ENCODE measurements around the gene CFB. TPM values are rescaled to one million over a fixed set of nuclear protein-coding genes. Genes with fewer than 3 reads are reported as not detected.
"Not testable (repeated sequence)": the region's sequence is repeated elsewhere in the genome, so short reads cannot be mapped to it uniquely, and the experiment has no call there.

CFB gene
- total RNA-seq, 1 experiment from 2014 or later = not detected

GRCh38 chr6:31971993-31972708 is 26.3 kb downstream of the CFB start, which contains the start of gene DXO:
Gene DXO (minus strand): TSS chr6:31972138. CDS start chr6:31971675, 463 bp downstream.
- no peaks in the 10 kb centered on the region for H3F3A ChIP-seq (ENCODE audit: low read length, unreplicated experiment)
- H4K20me1 ChIP-seq (ENCODE audit: low read length) = no peaks in the 10 kb centered on the region
- H3K36me3 ChIP-seq (ENCODE audit: low read depth, low read length) = peaks cover 18% of the 10 kb centered on the region
- peak within 1 kb of the TSS; percentile 90 for H3K9ac ChIP-seq (ENCODE audit: low read length)
- H3K4me3 ChIP-seq (ENCODE audit: low read length) = peak within 1 kb of the TSS; percentile 89
- peak within 1 kb of the TSS; percentile 87 for H2AFZ ChIP-seq (ENCODE audit: low read length)
- H3K4me2 ChIP-seq (ENCODE audit: low read length) = peak within 1 kb of the TSS; percentile 94
- no peaks in the 10 kb centered on the region for H3K9me2 ChIP-seq (replicated peaks; ENCODE audit: low read length)
- no peaks in the 10 kb centered on the region for H3K9me3 ChIP-seq (ENCODE audit: low read length)
- ChIA-PET CTCF (interaction anchor here (0.6 kb wide), 1 partner anchor 273 kb away, joined by 3 read pairs; no protein-coding TSS in a partner anchor), POLR2A (ENCODE audit: unreplicated experiment) (interaction anchor here (0.6 to 1.0 kb wide), 2 partner anchors 75 to 165 kb away, joined by 3 read pairs; partner anchors contain the start of gene LSM2)
- H3K79me2 ChIP-seq (ENCODE audit: low read length) = peaks cover 44% of the 10 kb centered on the region
- intact Hi-C loops (cut with micrococcal nuclease) = loop anchor here (10.0 kb wide), 1 partner anchor 113 kb away; no protein-coding TSS in a partner anchor
- peak within 1 kb of the TSS; percentile 86 for H3K27ac ChIP-seq (ENCODE audit: low read length)
- TF ChIP-seq CTCF (conservative IDR thresholded peaks at IDR 0.05; ENCODE audit: low read depth, low read length) = no peak
- TF ChIP-seq EZH2 (IDR thresholded peaks at IDR 0.05; ENCODE audit: low read length, unreplicated experiment) = no peak
- no peak for TF ChIP-seq EZH2phosphoT487 (IDR thresholded peaks at IDR 0.05; ENCODE audit: borderline replicate concordance, low read length)
- H3K4me1 ChIP-seq (ENCODE audit: insufficient read depth, low read length) = peaks cover 23% of the 10 kb centered on the region
- ATAC-seq (peak; percentile 89), DNase-seq (peak; percentile 98)
- BruUV-seq (replicated peaks) = no TSS peak
- no peaks in the 10 kb centered on the region for H3K27me3 ChIP-seq (ENCODE audit: low read length)

GRCh38 chr6:31972709-31973350 is 26.9 kb downstream of the CFB start:
- CTCF ChIA-PET = interaction anchor here (0.6 kb wide), 1 partner anchor 272 kb away, joined by 3 read pairs; no protein-coding TSS in a partner anchor
- H2AFZ ChIP-seq (ENCODE audit: low read length) = peak overlapping the region; percentile 87
- intact Hi-C loops (cut with micrococcal nuclease) = loop anchor here (10.0 kb wide), 1 partner anchor 112 kb away; no protein-coding TSS in a partner anchor
- H3K36me3 ChIP-seq (ENCODE audit: low read depth, low read length) = peaks cover 11% of the 10 kb centered on the region
- peak overlapping the region; percentile 90 for H3K9ac ChIP-seq (ENCODE audit: low read length)
- H3K27ac ChIP-seq (ENCODE audit: low read length) = peak overlapping the region; percentile 86
- H3K4me3 ChIP-seq (ENCODE audit: low read length) = peak overlapping the region; percentile 89
- POLR2A ChIA-PET (ENCODE audit: unreplicated experiment) = no interaction called here
- peak overlapping the region; percentile 94 for H3K4me2 ChIP-seq (ENCODE audit: low read length)
- ATAC-seq (no peak), DNase-seq (no peak)
- no peaks in the 10 kb centered on the region for H3K9me3 ChIP-seq (ENCODE audit: low read length)
- no peaks in the 10 kb centered on the region for H3K27me3 ChIP-seq (ENCODE audit: low read length)
- H4K20me1 ChIP-seq (ENCODE audit: low read length) = no peaks in the 10 kb centered on the region
- H3F3A ChIP-seq (ENCODE audit: low read length, unreplicated experiment) = no peaks in the 10 kb centered on the region
- BruUV-seq (replicated peaks) = TSS peak; percentile 75
- TF ChIP-seq EZH2phosphoT487 (IDR thresholded peaks at IDR 0.05; ENCODE audit: borderline replicate concordance, low read length) = no peak
- H3K4me1 ChIP-seq (ENCODE audit: insufficient read depth, low read length) = peaks cover 23% of the 10 kb centered on the region
- peaks cover 44% of the 10 kb centered on the region for H3K79me2 ChIP-seq (ENCODE audit: low read length)
- H3K9me2 ChIP-seq (replicated peaks; ENCODE audit: low read length) = no peaks in the 10 kb centered on the region

GRCh38 chr6:31976065-31976464 is 30.2 kb downstream of the CFB start:
- ATAC-seq, CTCF ChIA-PET: not testable (repeated sequence)

More at GRCh38 chr6:31976065-31976464, 30.2 kb downstream of the CFB start:
- peaks cover 10% of the 10 kb centered on the region for H3K4me1 ChIP-seq (ENCODE audit: insufficient read depth, low read length)
- H3K4me3 ChIP-seq (ENCODE audit: low read length); BruUV-seq (replicated peaks); H3K4me2 ChIP-seq (ENCODE audit: low read length); H3K9ac ChIP-seq (ENCODE audit: low read length); POLR2A ChIA-PET (ENCODE audit: unreplicated experiment); H3K36me3 ChIP-seq (ENCODE audit: low read depth, low read length); DNase-seq; H4K20me1 ChIP-seq (ENCODE audit: low read length); H2AFZ ChIP-seq (ENCODE audit: low read length); H3K27ac ChIP-seq (ENCODE audit: low read length); H3K9me2 ChIP-seq (replicated peaks; ENCODE audit: low read length); H3K27me3 ChIP-seq (ENCODE audit: low read length); H3K9me3 ChIP-seq (ENCODE audit: low read length); H3F3A ChIP-seq (ENCODE audit: low read length, unreplicated experiment): not testable (repeated sequence)
- intact Hi-C loops (cut with micrococcal nuclease) = loop anchor here (10.0 kb wide), 1 partner anchor 109 kb away; no protein-coding TSS in a partner anchor
- peaks cover 29% of the 10 kb centered on the region for H3K79me2 ChIP-seq (ENCODE audit: low read length)
